Panc1 (cell line): ENCODE measurements around the gene WNT1. TPM values are rescaled to one million over a fixed set of nuclear protein-coding genes. Genes with fewer than 3 reads are reported as not detected.

ENCODE experiments used
- ATAC-seq: fragments of 200-7000 bp; cut with Tn5 transposase; 2 replicates; pipeline ENCODE4 v1.9.1; 2020; ENCODE audit warnings: mild to moderate bottlenecking, moderate library complexity
- BruUV-seq: library from RNA; stranded (reverse); fragments of 400-500 nt; replicated peaks from 2 replicates; lab custom pipeline; 2021; lab: Mats Ljungman, UMichigan
- CTCF ChIA-PET: fragments of 300-600 bp; sonication (Branson Sonifier 250); formaldehyde crosslinking; loops from one replicate; lab custom pipeline; 2022; ENCODE audit warnings: antibody characterized with exemption; lab: Charles Lee
- POLR2A ChIA-PET: fragments of 300-600 bp; sonication (Branson Sonifier 250); formaldehyde crosslinking; loops from one replicate; lab custom pipeline; 2022; ENCODE audit warnings: antibody characterized with exemption; lab: Charles Lee
- DNase-seq: peaks from one replicate; pipeline ENCODE4 v3.0.0-alpha.2; 2010; ENCODE audit warnings: low read depth, low spot score
- H3K27ac ChIP-seq: 2 replicates; pipeline ENCODE4 v1.5.1; 2011; ENCODE audit warnings: mild to moderate bottlenecking, low read length, inconsistent platforms
- H3K27me3 ChIP-seq: fragments of 200-500 bp; sonication (Bioruptor generic); 2 replicates; pipeline ENCODE4 v1.6.0; 2014; ENCODE audit warnings: low read length, inconsistent platforms; ENCODE audit not compliant: control insufficient read depth, insufficient read depth
- H3K36me3 ChIP-seq: fragments of 200-500 bp; sonication (Bioruptor generic); 2 replicates; pipeline ENCODE4 v1.5.1; 2014; ENCODE audit warnings: inconsistent platforms, mild to moderate bottlenecking, low read length, moderate library complexity; ENCODE audit not compliant: control insufficient read depth, insufficient read depth
- H3K4me1 ChIP-seq: 2 replicates; pipeline ENCODE4 v1.5.1; 2011; ENCODE audit warnings: inconsistent platforms, mild to moderate bottlenecking, low read length, moderate library complexity; ENCODE audit not compliant: control insufficient read depth, insufficient read depth
- H3K4me3 ChIP-seq, 2 experiments: 2 replicates each; pipeline ENCODE4 v1.5.1; 2011 to 2012; ENCODE audit warnings: low read depth in 2 of 2, low read length in 2 of 2, mild to moderate bottlenecking in 2 of 2, inconsistent platforms in 1 of 2, moderate library complexity in 1 of 2
- H3K9me3 ChIP-seq: fragments of 200-500 bp; sonication (Bioruptor generic); 2 replicates; pipeline ENCODE4 v1.5.1; 2014; ENCODE audit warnings: low read depth, mild to moderate bottlenecking, inconsistent platforms, low read length, moderate library complexity; ENCODE audit not compliant: control insufficient read depth, insufficient read depth
- CTCF ChIP-seq: fragments of 450-650 bp; IDR thresholded peaks from 2 replicates; pipeline ENCODE4 v1.5.1; 2017; ENCODE audit warnings: mild to moderate bottlenecking
- POLR2AphosphoS5 ChIP-seq: IDR thresholded peaks from 2 replicates; pipeline ENCODE4 v1.6.1; 2012; ENCODE audit warnings: mild to moderate bottlenecking, low read depth, low read length, moderate library complexity
- REST ChIP-seq, 2 experiments: IDR thresholded peaks; 2 replicates each; pipeline ENCODE4 v1.6.1; 2011 to 2012; ENCODE audit warnings: low read depth in 2 of 2, control low read depth in 1 of 2, low read length in 1 of 2, mild to moderate bottlenecking in 1 of 2, moderate library complexity in 1 of 2; ENCODE audit not compliant: insufficient read depth in 1 of 2
- SIN3A ChIP-seq: IDR thresholded peaks from 2 replicates; pipeline ENCODE4 v1.6.1; 2012; ENCODE audit warnings: low read depth, mild to moderate bottlenecking, low read length, moderate library complexity, borderline replicate concordance; ENCODE audit not compliant: insufficient read depth
- TCF7L2 ChIP-seq: IDR thresholded peaks from 2 replicates; pipeline ENCODE4 v1.6.1; 2011; ENCODE audit warnings: mild to moderate bottlenecking, low read depth, low read length, inconsistent platforms
- in situ Hi-C: cut with HindIII; loops from 2 replicates; pipeline ENCODE4 v1.10.0; 2016; ENCODE audit warnings: low sequenced_read_pairs, low pct_unique_long_range_greater_than_20kb
- intact Hi-C: fragments of 100-400 bp; cut with micrococcal nuclease; formaldehyde crosslinking; loops from one replicate; pipeline ENCODE4 v1.10.0; 2022; ENCODE audit not compliant: unreplicated experiment
- total RNA-seq: library from RNA; stranded (reverse); gene quantifications from one replicate; pipeline ENCODE4 v1.2.1, GENCODE V29; 2021; ENCODE audit not compliant: unreplicated experiment

The WNT1 gene
- total RNA-seq, 1 experiment from 2014 or later, result not detected

DNA sequence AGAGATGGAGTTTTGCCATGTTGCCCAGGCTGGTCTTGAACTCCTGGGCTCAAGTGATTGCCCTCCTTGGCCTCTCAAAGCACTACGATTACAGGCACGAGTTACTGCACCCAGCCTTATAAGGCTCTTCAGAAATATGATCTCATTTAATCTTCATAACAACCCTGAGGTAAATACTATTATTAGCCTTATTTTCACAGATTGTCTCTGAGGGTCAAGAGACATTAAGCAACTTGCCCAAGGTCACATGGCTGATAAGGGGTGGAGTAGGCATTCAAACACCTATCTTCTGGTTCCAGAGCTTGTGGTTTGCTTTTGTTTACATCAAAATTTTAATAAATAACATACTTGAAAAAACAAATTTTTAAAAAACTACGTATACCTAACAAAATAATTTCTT is 35.3 kb downstream of the WNT1 start:
- intact Hi-C loops (no loop called here), in situ Hi-C loops (no loop called here)
- Histone ChIP-seq H3K27me3 (no peaks in the 10 kb centered on the region), H3K4me3 (no peak overlapping the region), H3K27ac (no peak overlapping the region), H3K4me1 (peaks cover 4% of the 10 kb centered on the region), H3K36me3 (peaks cover 6% of the 10 kb centered on the region; the same call in 1 of the 2 replicates), H3K9me3 (no peaks in the 10 kb centered on the region)
- ChIA-PET POLR2A (interaction anchor here (1.3 kb wide), 1 partner anchor 13 kb away, joined by 3 read pairs; no protein-coding TSS in a partner anchor), CTCF (no interaction called here)
- no peak for ATAC-seq
- BruUV-seq, result no TSS peak
- TF ChIP-seq TCF7L2 (no peak), REST (IDR thresholded peaks at IDR 0.05; ENCODE audit: insufficient read depth in 1 of 2, low read depth in 2 of 2, low read length in 1 of 2) (no peak), CTCF (no peak), POLR2AphosphoS5 (no peak), SIN3A (no peak)
- DNase-seq, result no peak

GRCh38 chr12:49014547-49014946 is 36.4 kb downstream of the WNT1 start:
- POLR2A ChIA-PET, result interaction anchor here (1.3 kb wide), 1 partner anchor 14 kb away, joined by 3 read pairs; no protein-coding TSS in a partner anchor
- CTCF ChIA-PET, result interaction anchor here (0.8 kb wide), 1 partner anchor 18 kb away, joined by 3 read pairs; no protein-coding TSS in a partner anchor
- H3K4me3 ChIP-seq, result no peak overlapping the region
- in situ Hi-C loops (no loop called here), intact Hi-C loops (no loop called here)
- no TSS peak for BruUV-seq
- TF ChIP-seq TCF7L2 (no peak), REST (IDR thresholded peaks at IDR 0.05; ENCODE audit: insufficient read depth in 1 of 2, low read depth in 2 of 2, low read length in 1 of 2) (no peak), POLR2AphosphoS5 (no peak), CTCF (peak; percentile 51)
- H3K36me3 ChIP-seq, result peaks cover 6% of the 10 kb centered on the region; the same call in 1 of the 2 replicates
- H3K9me3 ChIP-seq, result no peaks in the 10 kb centered on the region
- no peak for ATAC-seq
- no peak overlapping the region for H3K27ac ChIP-seq
- DNase-seq, result no peak
- peaks cover 8% of the 10 kb centered on the region for H3K4me1 ChIP-seq
- H3K27me3 ChIP-seq, result no peaks in the 10 kb centered on the region
